GM18505 (cell line): ENCODE data around the gene REL.
"Not testable (repeated sequence)": the region's sequence is repeated elsewhere in the genome, so short reads cannot be mapped to it uniquely, and the experiment has no call there.

ENCODE experiments used
- ATAC-seq: cut with Tn5 transposase; IDR thresholded peaks from one replicate; pipeline ENCODE4 v1.9.1; 2021; ENCODE audit not compliant: unreplicated experiment
- POLR2A ChIP-seq: IDR thresholded peaks from 4 replicates; pipeline ENCODE4 v1.6.1; 2011; ENCODE audit warnings: borderline replicate concordance; ENCODE audit not compliant: insufficient read depth, insufficient read length; ENCODE audit errors: extremely low read depth

The REL gene

GRCh38 chr2:60852282-60852860 is 29.0 kb upstream of the REL start:
- TF ChIP-seq POLR2A, result no peak
- ATAC-seq, result no peak

DNA sequence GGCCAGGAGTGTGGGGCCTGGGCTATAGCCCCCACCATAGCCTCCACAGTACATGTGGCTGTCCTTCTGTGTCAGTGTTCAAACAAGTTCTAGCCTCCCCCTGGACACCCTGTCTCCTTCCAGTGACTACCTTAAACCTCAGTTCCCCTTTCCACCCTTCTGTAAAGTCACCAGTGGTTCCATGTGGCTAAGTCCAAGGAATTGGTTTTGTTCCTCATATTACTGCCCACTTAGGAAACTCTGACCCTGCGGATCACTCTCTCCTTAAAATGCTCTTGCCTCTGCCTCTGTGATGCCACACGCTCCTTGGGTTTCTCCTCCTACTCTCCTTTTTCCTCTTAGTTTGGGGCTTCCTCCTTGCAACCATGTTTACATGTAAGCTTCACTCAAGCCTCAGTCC is 27.8 kb upstream of the REL start:
- ATAC-seq, result no peak
- TF ChIP-seq POLR2A, result no peak

DNA sequence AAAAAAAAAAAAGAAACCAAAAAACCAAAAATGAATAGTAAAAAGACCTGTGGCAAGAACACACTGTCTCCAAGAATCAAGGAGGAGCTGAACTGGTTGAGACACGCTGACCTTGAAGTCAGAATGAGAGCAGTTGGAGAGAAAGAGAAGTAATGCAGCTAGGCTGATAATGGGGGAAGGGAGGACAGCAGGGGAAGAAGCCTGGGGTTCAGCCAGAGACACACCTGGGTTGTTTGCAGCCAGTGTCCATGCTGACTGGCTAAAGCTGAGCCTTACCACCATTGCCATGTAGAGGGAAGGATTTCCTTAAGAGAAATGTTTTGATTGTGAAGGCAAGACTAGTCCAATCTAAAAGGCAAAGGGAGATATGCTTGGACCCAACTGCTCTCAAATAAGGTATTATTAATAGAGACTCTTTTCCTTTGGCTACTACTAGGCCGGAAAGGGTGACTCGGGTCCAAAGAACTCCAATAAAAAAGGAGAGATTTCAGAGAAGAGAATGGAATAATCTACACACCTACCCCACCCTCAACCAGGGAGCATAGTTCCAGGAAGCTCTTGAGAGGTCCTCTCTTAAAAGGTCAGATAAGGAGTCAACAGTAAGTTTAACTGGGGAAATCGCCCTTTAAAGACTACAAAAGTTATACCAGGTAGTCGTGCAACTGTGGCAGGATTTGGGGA is 25.2 kb upstream of the REL start:
- no peak for TF ChIP-seq POLR2A
- no peak for ATAC-seq

- ATAC-seq, result no peak
- TF ChIP-seq POLR2A, result no peak
Observed at GRCh38 chr2:60857056-60857455, 24.3 kb upstream of the REL start.

DNA sequence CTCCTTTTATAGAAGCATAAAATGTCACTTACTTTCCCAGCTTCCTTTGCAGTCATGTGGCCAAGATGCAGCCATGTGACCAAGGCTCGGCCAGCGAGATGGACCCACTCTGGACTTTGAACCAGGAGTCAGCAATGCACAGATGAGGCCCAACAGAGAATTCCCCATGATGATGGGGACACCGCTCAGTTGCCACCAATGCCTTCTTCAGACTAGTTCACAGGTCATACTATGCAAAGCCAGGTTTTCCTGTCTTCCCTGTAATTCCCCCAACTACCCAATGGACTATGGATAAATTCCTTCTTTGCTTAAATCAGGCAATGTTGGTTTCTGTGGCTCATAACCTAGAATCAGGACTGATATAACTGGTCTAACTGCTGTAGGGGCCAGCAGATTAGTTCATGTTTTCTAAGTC is 22.5 kb upstream of the REL start:
- ATAC-seq, result no peak

GRCh38 chr2:60861736-60862135 is 19.6 kb upstream of the REL start:
- no peak for ATAC-seq
- no peak for TF ChIP-seq POLR2A

More for the DNA sequence above, 22.5 kb upstream of the REL start:
- TF ChIP-seq POLR2A, result no peak

DNA sequence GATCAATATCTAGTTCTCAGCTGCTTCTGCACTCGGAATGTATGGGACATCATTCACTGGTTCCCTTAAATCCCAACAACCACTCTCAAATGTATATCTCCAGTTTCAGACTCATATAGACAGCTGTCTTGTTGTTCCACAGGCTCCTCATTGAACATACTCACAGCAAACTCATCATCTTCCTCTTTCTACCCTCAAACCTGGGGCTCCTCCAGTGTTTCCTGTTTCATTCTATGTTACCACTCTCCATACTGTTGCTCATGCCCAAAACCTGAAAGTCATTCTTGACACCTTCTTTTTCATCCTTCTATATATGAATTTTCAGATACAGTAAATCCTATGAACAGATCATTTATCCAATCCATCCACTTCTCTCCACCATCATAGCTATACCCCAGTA is 18.7 kb upstream of the REL start:
- no peak for TF ChIP-seq POLR2A
- no peak for ATAC-seq

DNA sequence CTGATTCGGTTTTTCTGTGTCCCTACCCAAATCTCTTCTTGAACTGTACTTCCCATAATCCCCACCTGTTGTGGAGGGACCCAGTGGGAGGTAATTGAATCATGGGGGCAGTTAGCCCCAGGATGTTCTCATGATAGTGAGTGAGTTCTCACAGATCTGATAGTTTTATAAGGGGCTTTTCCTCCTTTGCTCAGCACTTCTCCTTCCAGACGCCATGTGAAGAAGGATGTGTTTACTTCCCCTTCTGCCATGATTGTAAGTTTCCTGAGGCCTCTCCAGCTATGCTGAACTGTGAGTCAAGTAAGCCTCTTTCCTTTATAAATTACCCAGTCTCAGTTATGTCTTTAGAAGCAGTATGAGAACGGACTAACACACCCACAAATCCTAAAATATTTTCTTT is 16.0 kb upstream of the REL start:
- not testable (repeated sequence) for ATAC-seq

DNA sequence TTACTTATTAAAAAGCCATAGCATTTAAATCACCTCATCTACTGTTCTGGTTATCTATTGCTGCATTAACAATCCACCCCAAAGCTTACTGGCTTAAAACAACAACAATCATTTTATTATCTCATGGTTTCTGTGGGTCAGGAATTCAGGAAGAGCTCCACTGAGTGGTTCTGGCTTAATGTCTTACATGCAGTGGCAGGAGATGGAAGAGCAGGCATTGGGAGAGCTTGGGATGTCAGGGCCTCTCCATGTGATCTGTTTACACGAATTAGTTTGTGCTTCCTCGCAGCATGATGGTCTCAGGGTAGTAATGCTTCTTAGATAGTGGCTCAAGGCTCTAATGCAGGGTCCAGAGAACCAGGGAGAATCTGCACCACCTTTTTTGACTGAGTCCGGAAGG is 14.4 kb upstream of the REL start:
- TF ChIP-seq POLR2A, result no peak
- ATAC-seq, result no peak

- ATAC-seq, result no peak
- no peak for TF ChIP-seq POLR2A
Observed at GRCh38 chr2:60867848-60868247, 13.5 kb upstream of the REL start.

- TF ChIP-seq POLR2A, result no peak
- no peak for ATAC-seq
Observed at GRCh38 chr2:60868589-60869273, 12.6 kb upstream of the REL start.

DNA sequence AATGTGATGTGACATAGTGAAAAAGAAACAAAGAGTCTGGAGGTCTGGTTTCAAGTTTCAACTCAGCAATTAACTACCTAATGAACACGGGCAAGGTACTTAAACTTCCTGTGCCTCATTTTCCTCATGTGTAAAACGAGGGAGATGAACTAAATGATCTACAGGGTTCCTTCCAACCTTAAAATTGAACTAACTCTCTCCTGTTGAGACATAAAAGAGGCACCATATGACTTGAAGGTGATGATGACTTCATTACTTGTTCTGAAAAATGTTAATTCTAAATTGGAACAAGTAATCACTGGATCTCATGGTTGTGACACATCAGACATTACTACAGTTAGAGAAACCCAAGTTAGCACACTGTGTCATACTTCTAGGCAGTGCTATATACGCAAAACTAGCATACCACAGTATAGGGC is 8.9 kb upstream of the REL start:
- TF ChIP-seq POLR2A, result no peak
- peak; percentile 41 for ATAC-seq

GRCh38 chr2:60873381-60873780 is 8.0 kb upstream of the REL start:
- peak; percentile 79 for ATAC-seq
- no peak for TF ChIP-seq POLR2A

DNA sequence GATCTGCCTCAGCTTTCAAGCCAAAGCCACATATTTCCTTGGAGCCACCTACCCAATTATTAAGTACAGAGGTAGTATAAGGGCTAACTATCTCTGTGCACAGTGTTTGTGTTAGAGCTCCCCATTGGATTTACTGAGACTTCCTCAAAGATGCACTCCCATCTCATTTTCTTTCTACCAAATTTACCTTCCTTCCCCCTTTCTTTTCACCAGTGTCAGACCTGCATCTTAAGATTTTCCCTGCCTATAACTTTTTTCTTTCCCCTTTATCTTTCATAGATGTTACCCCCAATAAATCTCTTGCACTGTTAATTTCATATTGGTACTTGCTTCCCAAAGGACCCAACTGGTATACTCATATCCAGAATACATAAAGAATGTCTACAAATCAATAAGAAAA is 5.9 kb upstream of the REL start:
- no peak for ATAC-seq
- no peak for TF ChIP-seq POLR2A
